ENCODE results near the gene CENPP.

CENPP gene

DNA sequence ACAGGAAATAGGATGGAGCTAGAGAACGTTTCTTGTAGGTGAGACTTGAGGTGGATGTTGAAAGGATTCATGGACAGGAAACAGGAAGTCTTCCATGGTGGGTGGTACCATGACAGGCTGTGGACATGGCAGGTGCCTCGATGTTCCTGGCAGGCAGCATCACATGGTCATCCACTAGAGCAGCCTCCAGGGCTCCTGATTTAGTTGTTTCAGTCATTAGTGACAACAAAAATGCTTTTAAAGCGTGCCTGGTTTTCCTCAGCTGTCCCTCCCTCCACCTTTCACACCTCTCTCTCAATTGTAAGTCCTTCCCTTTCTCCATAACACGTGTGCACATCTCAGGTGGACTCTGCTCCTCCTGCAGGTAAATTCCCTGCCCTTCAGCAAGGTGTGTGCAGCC, 181.7 kb downstream of the CENPP start:
- DNase-seq (ENCODE audit: low read depth in 2 of 2), result no peak

DNA sequence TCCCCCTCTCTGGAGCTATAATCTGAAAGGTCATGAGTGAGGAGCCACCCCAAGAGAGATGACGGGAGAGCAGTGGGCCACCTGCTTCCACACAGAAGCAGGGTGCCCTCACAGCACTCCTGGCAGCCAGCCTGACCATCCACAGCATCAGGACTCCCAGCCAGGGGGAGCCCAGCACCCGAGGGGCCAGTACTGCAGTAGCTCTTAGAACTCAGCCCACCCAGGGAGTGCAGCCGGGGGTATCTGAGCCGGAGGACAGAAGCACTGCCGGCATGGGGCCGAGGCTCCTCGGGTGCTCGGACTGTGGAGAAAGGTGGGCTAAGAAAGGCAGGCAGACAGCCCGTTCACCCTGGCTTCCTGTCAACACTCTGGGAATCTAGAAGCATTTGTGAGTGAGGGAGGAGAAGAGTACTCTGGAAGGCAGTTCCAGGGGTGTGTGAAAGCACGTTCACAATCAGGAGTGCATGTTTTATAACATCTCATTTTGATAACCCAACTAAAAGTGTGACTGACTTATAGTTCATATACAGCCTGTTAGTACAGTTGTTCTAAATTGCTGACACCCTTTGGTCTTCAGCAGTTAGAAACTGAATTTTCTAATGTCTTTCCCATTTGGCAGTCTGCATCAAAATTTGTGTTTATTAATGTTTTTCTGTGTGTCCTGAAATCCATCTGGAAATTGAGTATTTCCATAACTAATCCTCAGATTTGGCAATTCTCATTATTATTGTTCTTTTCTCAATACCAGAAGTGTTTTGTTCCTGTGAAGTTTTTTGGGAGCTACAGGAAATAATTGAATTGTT, 182.5 kb downstream of the CENPP start:
- DNase-seq (ENCODE audit: low read depth in 2 of 2), result no peak

DNA sequence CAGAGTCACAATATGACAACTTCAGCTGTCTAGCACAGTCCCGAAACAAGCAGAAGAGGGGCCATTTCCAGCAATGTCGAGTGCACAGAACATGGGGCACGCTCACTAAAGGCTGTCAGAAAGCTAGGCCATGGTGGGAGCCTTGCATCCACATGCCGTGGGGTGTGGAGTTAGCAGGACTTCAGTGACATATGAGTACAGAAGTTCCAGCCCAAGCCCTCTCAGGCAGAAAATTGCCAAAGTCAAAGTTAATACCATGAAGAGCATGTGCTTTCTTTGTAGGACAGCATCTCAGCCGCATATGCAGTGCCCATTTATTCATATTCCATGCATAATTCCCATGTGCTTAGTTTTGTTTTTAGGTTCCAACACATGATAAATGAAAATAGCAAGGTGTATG, 183.3 kb downstream of the CENPP start:
- DNase-seq (ENCODE audit: low read depth in 2 of 2), result no peak

DNA sequence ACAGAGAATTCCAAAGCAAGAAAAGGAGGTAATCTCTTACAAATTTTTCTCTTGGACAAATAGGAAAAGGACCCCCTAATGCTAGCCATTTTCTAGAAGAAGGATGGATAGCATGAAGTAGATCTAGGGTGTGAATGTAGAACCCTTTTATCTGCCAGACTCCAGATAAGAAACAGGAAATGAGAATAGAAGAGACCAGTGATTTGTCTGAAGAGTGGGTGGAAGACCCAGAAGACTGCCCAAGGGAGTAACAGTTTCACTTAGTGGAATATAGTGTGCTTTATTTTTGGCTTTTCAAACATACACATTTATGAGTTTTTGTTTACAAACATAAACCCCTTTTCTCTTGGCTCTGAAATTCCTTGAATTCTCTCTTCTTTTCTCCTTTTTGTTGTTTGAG, 185.0 kb downstream of the CENPP start:
- DNase-seq (ENCODE audit: low read depth in 2 of 2), result no peak

DNA sequence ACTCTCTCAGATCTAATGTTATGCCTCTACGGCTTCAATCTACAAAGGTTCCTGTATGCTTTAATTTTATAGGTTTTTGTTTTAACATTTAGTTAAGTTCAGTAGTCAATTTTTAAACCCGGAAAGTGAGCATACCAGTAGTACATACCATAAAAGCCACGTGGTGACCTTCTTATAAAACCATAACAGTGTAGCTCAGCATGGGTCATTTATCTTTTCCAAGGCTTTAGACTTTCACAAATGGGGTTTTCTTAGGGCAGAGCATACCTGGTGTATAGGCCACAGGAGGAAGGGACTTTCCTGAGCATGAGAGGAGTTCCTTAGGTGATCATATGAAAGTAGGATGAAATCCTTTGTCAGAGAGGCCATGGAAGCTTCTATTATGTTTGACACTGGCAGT, 186.9 kb downstream of the CENPP start:
- DNase-seq (ENCODE audit: low read depth in 2 of 2), result no peak

DNA sequence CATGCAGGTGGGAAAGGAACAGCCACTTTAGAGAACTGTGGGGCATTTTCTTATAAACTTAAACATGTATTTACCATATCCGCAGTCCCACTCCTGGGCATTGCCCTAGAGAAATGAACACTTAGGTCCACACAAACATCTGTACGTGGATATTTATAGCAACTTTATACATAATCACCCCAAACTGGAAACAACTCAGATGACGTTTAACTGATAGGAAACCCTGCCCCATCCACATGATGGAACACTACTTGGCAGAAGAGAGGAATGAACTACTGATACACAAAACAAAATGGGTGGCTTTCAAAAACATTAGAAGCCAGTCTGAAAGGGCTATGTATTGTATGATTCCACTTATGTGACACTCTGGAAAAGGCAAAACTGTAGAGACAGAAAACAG, 187.6 kb downstream of the CENPP start:
- DNase-seq (ENCODE audit: low read depth in 2 of 2), result no peak

DNA sequence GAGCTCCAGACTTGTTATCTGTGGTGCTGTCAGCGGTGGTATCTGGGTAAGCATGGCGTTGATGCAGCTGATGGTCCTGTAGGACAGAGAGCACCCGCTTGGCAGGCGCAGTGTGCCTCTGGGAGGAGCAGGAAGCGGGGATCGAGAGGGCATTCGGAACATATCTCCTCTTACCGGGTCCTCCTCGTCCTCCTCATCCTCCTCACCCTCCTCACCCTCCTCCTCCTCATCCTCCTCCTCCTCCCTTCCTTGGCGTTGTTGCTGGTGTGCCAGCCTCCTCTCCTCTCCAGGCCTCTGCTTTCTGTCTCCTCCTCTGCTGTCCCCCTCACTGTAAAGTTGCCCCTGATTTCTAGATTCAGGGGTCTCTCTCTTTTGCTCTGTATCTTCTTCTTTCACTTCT, 188.9 kb downstream of the CENPP start:
- DNase-seq (ENCODE audit: low read depth in 2 of 2), result no peak

DNA sequence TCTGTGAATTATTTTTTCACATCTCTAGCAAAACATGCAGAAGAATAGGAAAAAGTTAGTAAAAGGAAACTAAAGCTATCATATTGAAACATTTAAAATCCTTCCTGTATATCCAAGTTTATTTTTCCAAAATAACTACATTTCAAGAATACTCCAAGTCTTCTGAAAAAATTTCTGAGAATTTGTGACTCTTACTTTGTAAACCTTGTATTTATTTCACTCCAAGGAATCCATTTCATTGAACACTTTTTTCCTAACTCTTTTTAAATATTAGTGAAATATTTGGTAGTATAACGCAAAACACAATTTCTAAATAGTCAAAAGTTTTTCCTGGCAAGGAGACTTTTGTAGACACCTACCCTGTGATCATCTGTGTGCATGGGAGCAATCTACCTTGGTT, 190.8 kb downstream of the CENPP start:
- DNase-seq (ENCODE audit: low read depth in 2 of 2), result no peak

DNA sequence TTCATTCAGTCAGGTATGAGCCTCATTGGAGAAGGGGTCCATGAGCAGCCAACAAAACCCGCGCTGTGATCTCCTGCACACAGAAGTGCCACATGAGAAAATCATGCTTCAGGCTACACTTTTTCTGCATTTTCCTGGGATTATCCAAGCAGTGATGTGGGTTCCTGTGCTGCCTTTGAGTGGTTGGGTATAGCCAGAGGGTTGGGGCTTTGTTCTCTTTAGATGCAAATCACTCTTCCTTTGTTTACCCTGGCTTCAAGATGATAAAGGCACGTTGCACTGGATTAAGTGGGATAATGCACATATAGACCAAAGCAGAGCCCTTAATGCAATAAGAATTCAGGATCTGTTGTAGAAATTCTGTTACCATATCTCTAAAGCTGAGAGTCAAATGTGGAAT, 191.3 kb downstream of the CENPP start:
- DNase-seq (ENCODE audit: low read depth in 2 of 2), result no peak

DNA sequence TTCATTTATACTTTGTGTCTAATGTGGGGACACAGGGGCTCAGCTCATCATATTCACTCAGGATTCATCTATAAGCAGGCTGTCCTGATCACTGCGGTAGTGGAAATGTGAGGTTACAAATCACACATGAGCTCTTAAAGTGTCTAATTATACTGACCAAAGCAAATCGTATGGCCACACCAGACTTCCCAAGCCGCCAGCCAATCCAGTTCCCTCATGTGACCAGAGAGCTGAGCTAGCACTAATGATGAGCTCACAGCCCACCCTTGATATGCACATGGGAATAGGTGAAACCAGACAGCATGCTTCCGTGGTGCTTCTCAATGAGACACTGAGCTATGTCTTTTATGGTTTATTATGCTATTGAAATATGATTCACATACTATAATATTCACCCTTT, 192.4 kb downstream of the CENPP start:
- DNase-seq (ENCODE audit: low read depth in 2 of 2), result no peak

DNA sequence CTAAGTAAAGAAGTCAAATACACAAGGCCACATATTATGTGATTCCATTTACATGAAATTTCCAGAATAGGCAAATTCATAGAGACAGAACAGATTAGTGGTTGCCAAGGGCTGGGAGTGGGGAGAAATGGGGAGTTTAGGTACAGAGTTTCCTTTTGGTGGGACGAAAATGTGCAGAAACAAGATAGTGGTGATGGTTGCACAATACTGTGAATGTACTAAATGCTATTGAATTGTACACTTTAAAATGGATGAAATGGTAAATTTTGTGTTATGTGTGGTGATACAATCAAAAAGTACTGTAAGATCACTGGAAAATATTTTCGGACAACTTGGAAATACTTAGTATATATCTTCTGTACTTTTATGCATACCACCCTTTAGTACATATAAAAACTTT, 195.1 kb downstream of the CENPP start:
- no peak for DNase-seq (ENCODE audit: low read depth in 2 of 2)

DNA sequence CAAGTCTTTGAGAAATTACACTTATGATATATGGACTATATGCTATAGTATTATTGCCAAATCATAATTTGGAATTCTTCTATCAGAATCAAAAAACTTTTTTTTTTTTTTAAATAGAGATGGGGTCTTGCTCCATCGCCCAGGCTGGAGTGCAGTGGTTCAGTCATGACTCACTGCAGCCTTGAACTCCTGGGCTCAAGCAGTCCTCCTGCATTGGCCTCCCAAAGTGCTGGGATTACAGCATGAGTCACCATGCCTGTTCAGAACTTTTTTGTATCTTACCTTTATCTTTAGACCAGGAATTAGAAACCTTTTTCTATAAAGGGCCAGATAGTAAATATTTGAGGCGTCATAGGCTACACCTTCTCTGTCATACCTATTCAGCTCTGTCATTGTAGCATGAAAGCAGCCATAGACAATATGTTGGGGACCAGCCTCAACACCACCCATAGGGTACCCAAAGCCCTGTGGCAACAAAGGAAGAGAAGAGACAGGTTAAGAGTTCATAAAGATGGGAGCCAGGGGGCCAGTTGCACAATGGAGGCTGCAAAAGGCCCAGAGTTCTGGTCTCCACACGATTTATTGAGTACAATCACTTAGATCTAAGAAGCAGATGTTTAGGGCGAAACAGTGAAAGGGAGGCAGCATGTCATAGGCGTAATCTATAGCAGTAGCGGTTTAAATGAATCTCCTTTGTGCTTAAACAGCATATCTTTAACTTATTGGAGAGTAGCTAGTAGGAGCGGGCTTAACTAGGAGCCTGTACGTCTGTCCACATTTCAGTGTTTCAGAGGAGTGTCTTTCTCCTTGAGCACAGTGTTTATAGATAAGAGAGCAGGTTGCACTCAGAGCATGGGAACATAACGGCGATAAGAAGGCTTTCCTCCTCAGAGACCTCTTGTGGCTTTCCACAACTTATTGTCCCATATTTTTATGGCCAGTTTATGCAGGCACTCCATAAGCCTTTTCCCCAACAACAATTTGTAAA, 197.5 kb downstream of the CENPP start:
- no peak for DNase-seq (ENCODE audit: low read depth in 2 of 2)

DNA sequence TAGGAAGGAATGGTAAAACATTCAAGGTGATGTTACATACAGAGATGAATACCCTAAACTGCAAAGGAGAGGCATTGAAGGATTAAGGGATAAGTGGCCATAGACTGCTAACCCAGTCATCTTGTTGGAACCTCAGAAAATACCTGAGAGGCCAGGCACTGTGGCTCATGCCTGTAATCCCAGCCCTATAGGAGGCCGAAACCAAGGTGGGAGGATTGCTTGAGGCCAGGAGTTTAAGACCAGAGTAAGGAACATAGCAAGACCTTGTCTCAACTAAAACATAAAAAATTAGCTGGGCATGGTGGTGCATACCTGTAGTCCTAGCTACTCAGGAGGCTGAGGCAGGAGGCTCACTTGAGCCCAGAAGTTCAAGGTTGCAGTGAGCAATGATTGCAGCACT, 199.1 kb downstream of the CENPP start:
- no peak for DNase-seq (ENCODE audit: low read depth in 2 of 2)

DNA sequence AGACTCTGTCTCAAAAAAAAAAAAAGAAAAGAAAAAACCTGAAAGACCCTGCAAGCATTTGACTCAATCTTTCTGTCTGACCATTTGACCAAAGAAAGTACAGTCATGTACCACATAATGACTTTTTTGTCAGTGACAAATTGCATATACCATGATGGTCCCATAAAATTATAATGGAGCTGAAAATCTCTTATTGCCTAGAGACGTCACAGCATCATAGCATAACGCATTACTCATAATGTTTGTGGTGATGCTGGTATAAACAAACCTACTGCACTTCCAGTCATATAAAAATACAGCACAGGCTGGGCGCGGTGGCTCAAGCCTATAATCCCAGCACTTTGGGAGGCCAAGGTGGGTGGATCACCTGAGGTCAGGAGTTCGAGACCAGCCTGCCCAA, 199.6 kb downstream of the CENPP start:
- DNase-seq (ENCODE audit: low read depth in 2 of 2), result no peak

DNA sequence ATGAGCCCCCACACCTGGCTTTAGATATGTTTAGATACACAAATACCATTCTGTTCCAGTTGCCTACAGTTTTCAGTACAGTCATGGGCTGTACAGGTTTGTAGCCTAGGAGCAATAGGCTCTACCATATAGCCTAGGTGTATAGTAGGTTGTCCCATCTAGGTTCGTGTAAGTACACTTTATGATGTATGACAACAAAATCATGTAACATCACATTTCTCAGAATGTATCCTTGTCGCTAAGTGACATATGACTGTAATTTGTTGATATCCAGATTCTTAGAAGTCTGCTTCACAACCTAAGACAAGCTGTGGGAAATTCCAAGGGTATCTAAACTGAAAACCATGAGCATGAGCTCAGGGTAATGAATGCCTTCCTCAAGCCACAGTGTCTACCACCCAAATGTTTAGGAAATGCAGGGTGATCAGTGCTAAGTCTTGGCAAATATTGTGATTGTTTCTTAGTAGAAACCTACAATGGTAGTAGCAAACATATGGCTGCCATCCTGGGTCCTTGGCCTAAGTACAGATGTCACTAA, 201.6 kb downstream of the CENPP start:
- no peak for DNase-seq (ENCODE audit: low read depth in 2 of 2)

DNA sequence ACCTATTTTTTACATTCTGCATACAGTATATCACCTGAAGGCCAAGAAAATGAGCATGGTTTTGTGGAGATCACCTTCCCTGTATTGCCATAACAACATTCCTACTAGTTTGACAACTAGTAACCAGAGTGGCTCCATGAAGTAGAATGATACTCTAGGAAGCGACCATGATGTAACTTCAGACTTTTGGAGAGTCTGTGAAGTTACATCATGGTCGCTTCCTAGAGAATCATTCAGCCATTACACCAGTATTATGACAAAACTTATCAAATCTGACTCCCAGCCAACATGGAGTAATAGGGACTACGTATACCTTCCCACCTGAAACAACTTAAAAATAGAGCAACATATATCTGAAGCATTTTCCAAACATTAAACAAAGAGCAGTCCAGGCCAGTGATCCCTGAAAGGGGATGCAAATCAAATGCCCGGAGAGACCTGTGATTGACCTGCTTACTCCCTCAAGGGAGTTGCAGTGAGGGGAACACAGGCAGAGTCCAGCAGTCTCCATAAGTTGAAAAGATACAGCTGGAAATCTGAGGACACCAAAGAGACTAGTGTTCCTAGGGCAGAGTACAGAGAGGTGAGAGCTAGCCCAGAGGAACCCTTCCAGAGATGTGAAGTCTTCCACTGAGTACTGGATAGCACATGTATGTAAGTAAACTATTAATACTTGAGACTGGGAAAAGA, 202.2 kb downstream of the CENPP start:
- no peak for DNase-seq (ENCODE audit: low read depth in 2 of 2)

DNA sequence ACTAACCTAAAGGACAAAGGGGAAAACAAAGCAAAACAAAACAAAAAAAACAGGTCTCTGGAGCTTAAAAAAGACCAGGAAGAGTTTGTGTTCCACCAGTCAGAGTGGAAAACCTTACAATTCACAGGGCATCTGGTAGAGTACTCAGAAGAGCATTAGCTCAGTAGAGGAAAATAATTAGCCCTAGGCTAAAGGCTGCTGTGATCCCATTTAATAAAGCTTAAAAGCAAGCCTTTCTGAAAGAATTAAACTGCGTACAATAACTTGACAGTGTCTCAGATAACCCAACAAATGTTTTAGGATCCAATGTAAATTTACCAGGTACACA, 202.7 kb downstream of the CENPP start:
- no peak for DNase-seq (ENCODE audit: low read depth in 2 of 2)

DNA sequence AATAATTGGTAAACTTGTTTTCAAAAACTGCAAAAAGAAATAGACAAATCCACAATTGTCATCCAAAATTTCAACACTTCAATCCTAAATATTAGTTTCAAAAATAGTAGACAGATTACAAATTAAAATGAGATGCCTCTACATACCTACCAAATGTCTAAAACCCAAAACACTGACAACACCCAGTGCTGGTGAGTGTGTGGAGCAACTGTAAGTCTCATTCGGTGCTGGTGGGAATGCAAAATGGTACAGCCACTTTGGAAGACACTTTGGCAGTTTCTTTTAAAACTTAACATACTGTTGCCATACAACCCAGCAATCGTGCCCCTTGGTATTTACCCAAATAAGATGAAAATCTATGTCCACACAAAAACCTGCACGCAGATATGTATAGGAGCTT, 203.4 kb downstream of the CENPP start:
- DNase-seq (ENCODE audit: low read depth in 2 of 2), result no peak

DNA sequence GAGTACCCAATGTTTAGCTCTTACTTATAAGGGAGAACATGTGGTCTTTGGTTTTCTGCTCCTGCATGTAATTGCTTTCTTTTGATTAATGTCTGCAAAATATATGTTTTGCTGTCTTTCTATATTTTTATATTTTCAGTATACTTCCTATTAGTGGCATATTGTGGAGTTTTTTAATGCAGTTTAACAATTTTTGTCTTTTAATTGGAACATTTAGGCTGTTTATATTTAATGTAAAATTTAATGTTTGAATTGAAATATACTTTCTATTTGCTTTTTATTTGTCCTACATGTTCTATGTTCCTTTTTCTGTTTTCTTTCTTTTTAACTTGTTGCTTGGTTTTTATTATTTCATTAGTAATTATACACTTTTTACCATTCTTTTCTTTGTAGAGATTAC, 205.1 kb downstream of the CENPP start:
- no peak for DNase-seq (ENCODE audit: low read depth in 2 of 2)

DNA sequence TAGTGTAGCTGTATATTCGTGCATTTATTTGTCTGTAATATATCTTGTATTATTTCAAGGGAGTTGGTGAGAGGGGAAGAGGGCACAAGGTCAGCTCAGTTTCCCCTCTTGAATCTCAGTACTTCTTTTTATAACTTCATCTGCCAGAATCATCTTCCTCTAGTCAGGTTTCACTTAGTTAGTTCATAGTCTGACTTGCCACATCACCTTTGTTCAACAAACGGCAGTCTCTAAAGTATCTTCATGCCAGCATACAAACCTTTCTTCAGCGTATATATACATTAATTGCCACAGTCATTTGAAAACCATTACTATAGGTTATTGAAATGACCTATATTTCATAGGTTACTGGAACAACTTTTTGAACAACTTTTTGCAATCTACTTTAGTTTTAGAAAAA, 208.5 kb downstream of the CENPP start:
- no peak for DNase-seq (ENCODE audit: low read depth in 2 of 2)

DNA sequence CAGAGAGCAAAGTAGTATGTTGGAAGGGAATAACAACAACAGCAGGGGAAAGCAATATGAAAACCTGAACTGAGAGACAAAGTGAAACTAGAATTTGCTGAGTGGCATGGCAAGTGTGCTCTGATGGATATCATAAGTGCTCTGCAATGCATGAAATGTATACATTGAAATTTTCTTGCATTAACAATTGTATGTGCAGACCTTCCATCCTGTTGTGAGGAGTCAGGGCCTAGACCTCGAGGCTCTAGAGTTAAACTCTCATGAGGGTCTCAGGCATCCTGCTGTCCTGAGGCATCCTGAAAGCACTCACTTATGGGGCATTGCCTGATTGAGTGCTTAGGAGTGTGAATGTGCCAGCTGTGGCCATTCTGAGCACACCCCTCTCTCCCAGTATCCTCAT, 208.9 kb downstream of the CENPP start:
- no peak for DNase-seq (ENCODE audit: low read depth in 2 of 2)
